ENCODE results near the gene TRMT112.
"Not testable (repeated sequence)": the region's sequence is repeated elsewhere in the genome, so short reads cannot be mapped to it uniquely, and the experiment has no call there.

Gene TRMT112

DNA sequence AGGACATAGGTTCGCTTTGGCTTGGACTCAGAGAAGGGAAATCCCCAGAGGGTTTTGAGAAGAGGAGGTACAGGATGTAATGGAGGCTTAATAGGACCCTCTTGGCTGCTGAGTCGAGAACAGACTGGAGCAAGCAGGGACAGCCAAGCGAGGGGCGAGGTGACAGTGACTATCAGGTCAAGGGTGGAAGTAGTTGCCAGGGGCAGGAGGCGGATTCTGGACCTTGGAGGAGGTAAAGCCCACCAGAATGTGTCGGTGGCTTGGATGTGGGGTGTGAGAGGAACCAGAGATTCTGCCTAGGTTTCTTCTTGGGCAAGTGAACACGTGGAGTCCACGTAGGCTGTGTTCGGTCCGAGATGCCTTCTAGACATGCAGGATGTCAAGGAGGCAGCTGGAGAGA lies 4.4 kb downstream of the TRMT112 start:
- no peak for DNase-seq (ENCODE audit: low read depth in 2 of 2)

- not testable (repeated sequence) for DNase-seq (ENCODE audit: low read depth in 2 of 2)
These were observed 9.6 kb downstream of the TRMT112 start for GRCh38 chr11:64307795-64308194.

GRCh38 chr11:64306876-64307622 lies 10.3 kb downstream of the TRMT112 start:
- DNase-seq (ENCODE audit: low read depth in 2 of 2), result no peak

DNA sequence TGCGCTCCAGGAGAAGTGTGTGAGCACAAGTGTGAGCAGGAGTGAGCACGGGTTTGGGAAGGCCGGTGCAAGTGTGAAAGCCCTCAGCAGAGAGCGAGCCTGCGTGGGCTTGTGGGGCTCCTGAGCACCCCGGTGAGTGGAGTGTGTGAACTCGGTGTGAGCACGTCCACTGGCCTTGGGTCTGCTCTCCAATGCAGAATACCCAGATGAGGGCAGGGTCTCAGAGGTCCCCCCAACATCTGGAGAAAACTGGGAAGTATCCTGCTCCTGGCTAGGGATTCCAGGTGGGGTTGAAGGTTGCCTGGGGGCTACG lies 10.8 kb downstream of the TRMT112 start:
- DNase-seq (ENCODE audit: low read depth in 2 of 2), result no peak

DNA sequence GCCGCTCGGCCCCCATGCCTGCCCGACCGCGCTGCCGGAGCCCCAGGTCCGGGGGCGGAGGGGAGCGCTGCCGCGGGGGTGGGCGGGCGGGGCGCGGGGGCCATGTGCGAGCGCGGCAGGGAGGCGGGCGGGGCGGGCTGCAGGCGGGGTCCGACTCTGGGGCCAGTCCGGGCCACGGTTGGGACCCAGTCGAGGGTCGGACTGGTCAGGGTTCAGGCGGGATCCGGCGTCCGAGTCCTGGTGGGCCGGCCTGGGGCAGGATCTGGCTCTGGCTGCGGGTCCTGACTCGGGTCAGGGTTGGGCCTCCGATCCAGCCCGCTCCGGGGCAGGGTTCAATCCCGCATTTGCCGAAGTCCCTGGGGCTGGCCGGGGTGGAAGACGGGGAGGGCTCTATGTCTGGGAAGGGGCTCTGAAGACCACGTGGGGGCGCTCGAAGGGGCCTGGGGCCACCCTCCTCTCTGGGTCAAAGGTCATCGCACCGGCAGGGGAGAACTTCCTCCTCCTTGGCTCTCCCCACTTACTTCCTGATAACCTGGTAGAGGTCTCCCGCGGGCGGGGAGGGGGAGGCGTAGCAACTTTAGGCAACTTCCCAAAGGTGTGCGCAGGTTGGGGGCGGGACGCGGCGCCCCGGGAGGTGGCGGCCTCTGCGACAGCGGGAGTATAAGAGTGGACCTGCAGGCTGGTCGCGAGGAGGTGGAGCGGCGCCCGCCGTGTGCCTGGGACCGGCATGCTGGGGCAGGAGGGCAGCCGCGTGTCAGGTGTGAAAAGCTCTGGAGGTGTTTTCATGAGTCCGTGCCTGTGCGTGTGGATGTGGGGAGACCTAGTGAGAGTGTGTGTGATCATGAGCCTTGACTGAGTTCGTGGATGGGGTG lies 11.4 kb downstream of the TRMT112 start:
- DNase-seq (ENCODE audit: low read depth in 2 of 2), result peak; percentile 56 to 61

GRCh38 chr11:64305075-64305690 lies 12.2 kb downstream of the TRMT112 start, which contains the start of gene ESRRA:
TSS of gene ESRRA (plus strand) at chr11:64305524. CDS start at chr11:64307180, 1,656 bp downstream.
- peak; percentile 98 to 99 for DNase-seq (ENCODE audit: low read depth in 2 of 2)

DNA sequence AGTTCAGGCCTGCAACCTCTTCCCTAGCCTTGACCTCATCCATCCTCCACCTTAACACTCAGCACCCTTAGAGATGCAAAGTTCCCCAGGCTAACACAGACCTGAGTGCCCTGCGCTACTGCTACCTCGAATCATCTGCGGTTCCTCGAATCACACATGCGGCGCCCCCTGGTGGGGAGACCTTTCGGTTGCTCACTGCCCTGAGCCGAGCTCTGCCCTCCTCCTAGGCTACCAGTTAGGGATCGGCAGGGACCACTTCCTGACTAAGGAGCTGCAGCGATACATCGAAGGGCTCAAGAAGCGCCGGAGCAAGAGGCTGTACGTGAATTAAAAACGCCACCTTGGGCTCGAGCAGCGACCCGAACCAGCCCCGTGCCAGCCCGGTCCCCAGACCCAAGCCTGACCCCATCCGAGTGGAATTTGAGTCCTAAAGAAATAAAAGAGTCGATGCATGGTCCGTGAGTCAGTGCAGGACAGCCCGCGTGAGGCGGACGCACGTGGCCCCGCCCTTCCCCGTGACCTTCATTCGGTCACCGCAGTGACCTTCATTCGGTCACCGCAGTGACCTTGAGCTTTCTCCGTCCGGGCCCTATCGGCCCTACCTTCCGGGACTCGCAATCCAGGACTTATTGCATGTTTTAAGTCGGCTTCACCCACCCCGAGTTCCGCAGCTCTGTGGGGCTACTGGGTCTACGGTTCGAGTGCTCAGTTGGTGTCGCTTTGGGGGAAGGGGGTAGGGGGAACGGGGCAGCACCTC lies 12.9 kb downstream of the TRMT112 start:
- peak; percentile 74 to 81 for DNase-seq (ENCODE audit: low read depth in 2 of 2)

- no peak for DNase-seq (ENCODE audit: low read depth in 2 of 2)
These were observed 13.4 kb downstream of the TRMT112 start for GRCh38 chr11:64304032-64304315.

DNA sequence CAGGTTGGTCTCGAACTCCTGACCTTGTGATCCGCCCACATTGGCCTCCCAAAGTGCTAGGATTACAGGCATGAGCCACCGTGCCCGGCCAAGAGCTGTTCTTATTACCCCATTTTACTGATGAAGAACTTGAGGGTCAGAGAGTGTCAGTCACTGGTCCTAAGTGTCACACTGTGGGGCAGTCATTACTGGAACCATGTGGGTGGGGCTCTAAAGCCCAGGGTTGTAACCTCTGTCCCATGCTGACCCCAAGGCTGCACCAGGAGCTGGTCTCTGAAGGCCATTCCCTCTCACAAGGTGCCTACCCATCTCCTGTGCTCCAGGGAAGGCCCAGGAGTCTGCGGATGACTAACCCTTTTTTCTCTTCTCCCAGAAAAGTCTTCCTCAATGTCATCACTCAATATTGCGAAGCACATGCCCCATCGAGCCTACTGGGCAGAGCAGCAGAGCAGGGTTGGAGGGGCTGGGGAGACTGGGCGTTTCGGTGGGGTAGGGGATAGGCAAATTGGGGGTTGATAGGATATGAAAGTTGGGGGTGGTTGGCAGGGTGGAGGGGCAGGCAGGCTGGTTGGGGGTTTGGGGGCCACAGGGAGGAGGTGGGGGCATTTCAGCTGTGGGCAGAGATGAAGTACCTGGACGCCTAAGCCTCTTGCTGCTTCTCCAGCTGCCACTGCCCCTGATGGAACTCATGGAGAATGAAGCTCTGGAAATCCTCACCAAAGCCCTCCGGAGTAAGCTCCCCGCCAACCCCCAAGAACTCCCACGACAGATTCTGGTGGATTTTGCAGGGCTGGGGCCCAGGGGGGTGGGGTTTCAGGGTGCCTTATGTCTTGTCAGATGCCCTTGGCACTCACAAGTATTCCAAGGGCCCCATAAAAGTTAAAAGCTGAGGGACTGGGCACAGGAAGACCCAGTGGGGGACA lies 14.0 kb downstream of the TRMT112 start:
- DNase-seq (ENCODE audit: low read depth in 2 of 2), result no peak

DNA sequence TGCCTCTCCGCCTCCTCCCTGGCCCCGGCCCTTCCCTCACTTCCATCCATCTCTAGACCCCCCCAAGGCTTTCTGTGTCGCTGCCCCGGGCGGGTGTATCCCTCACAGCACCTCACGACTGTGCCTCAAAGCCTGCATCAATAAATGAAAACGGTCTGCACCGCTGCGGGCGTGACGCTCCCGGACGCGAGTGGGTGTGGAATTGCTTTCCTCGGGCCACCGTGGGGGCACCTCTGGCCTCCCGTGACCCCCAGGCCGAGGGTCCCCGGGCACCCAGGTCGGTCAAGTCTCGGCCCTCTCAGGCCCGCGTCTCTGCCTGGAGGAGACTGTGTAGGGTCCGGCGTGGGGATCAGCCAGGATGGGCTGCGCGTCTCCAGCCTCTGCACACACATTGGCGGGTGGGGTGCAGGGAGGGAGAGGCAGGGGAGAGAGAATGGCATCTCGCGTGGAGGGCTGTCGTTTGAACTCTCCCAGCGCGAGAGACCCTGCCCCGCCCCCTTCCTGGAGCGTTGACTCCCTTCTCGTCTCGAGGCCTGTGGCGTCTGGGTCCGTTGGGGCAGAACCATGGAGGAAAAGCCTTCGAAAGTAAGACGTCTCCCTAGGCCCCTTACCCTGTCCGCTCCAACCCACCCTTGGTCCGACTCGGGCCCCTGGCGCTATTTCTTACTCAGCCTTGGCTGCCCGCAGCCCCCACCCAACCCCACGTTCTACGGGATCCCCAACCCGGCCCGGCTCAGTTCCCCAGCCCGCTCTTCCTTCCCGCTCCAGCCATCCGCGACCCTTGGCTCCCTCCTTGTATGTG lies 17.3 kb downstream of the TRMT112 start, which contains the start of gene CATSPERZ:
Gene CATSPERZ, plus strand, starts transcription at position 512 of the 802 bp plus-strand sequence. Its CDS starts 53 bp downstream, at position 565.
- DNase-seq (ENCODE audit: low read depth in 2 of 2), result no peak

GRCh38 chr11:64298966-64299846 lies 18.2 kb downstream of the TRMT112 start:
- DNase-seq (ENCODE audit: low read depth in 2 of 2), result no peak

DNA sequence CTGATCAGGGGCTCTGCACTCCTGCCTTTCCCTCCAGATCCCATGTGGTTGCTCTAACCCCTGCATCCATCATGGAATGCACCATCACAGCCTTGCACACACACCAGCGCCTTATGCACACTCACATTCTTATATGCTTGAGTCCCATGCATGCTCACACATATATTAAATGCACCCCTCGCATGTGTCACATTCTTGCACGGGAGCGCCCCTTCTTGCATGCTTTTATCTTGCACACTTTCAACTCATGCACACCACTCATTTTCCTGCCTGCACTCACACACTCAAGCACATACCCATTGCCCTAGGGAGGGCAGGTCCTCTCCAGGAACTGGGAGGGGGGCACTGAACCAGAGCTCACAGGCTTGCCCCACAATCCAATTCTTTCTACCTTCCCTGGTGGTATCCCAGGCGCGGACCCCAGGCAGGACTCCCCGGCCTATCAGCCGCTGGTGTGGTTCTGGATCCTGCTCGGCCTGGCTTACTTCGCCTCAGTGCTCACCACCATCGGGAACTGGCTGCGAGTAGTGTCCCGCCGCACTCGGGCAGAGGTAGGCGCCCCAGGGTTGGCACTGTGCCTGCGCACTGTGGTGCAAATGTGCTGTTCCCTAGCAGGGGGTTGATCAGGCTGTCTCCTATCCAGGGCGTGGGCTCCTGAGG lies 19.5 kb downstream of the TRMT112 start:
- DNase-seq (ENCODE audit: low read depth in 2 of 2), result no peak

DNA sequence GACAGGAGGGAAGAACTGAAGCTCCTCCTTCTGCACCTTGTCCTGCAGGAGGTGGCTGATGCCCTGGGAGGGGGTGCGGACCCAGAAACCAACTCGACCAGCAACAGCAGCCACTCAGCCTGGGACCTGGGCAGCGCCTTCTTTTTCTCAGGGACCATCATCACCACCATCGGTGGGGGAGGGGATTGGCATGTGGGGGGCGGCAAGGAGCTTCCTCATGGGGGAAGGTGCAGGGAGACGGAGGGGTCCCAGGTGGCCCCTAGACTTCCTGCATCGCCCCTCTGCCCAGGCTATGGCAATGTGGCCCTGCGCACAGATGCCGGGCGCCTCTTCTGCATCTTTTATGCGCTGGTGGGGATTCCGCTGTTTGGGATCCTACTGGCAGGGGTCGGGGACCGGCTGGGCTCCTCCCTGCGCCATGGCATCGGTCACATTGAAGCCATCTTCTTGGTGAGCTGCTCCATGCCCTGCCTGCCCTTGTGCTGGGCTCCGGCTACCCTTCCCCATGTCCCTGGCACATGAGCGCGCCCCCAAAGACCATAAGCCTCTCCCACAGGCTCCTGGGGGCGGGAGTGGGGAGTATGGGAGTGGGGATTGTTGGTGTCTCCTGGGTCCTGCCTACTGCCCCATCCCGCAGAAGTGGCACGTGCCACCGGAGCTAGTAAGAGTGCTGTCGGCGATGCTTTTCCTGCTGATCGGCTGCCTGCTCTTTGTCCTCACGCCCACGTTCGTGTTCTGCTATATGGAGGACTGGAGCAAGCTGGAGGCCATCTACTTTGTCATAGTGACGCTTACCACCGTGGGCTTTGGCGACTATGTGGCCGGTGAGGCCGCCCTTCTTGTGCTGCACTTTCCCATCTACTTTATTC lies 20.3 kb downstream of the TRMT112 start:
- DNase-seq (ENCODE audit: low read depth in 2 of 2), result no peak

- no peak for DNase-seq (ENCODE audit: low read depth in 2 of 2)
These were observed 21.1 kb downstream of the TRMT112 start for GRCh38 chr11:64296236-64296635.

GRCh38 chr11:64295760-64296159 lies 21.6 kb downstream of the TRMT112 start:
- DNase-seq (ENCODE audit: low read depth in 2 of 2), result no peak

GRCh38 chr11:64294774-64295173 lies 22.6 kb downstream of the TRMT112 start:
- DNase-seq (ENCODE audit: low read depth in 2 of 2), result no peak

GRCh38 chr11:64292460-64293254 lies 24.7 kb downstream of the TRMT112 start:
- DNase-seq (ENCODE audit: low read depth in 2 of 2), result no peak

Measured in stimulated activated CD8-positive, alpha-beta memory T cell treated with anti-CD3 and anti-CD28 coated beads, Interleukin-15, amount 100 ng/mL, for 4 hours (primary cell).